NB4 (cell line): ENCODE results near the gene STIM2.

Experiments used
- DNase-seq: peaks from one replicate; pipeline ENCODE4 v3.0.0; 2010; ENCODE audit warnings: low read depth
- H3K4me3 ChIP-seq: one replicate; pipeline ENCODE4 v1.5.1; 2011; ENCODE audit warnings: mild to moderate bottlenecking, low read depth, low read length, moderate library complexity
- CTCF ChIP-seq: IDR thresholded peaks from one replicate; pipeline ENCODE4 v1.5.1; 2012; ENCODE audit warnings: low read depth, low read length
- MAX ChIP-seq: IDR thresholded peaks from 2 replicates; pipeline ENCODE4 v1.6.1; 2011; ENCODE audit warnings: low read depth, low read length
- MYC ChIP-seq: IDR thresholded peaks from 2 replicates; pipeline ENCODE4 v1.6.1; 2011; ENCODE audit warnings: low read depth, low read length
- POLR2A ChIP-seq: IDR thresholded peaks from 2 replicates; pipeline ENCODE4 v1.6.1; 2011; ENCODE audit warnings: mild to moderate bottlenecking; ENCODE audit not compliant: insufficient read length; ENCODE audit errors: extremely low read depth

The STIM2 gene

GRCh38 chr4:27016551-27016950 lies 155.9 kb downstream of the STIM2 start:
- TF ChIP-seq MYC (no peak), POLR2A (no peak), CTCF (no peak), MAX (no peak)
- H3K4me3 ChIP-seq = no peak overlapping the region
- DNase-seq = no peak

DNA sequence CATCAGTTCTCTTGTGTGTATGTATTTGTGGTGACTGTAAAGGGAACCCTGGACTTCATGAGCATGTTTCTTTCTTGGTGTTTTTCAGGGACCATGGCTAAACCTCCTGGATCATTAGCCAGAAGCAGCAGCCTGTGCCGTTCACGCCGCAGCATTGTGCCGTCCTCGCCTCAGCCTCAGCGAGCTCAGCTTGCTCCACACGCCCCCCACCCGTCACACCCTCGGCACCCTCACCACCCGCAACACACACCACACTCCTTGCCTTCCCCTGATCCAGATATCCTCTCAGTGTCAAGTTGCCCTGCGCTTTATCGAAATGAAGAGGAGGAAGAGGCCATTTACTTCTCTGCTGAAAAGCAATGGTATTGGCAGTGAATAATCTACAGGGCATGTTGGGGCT lies 157.0 kb downstream of the STIM2 start:
- no peak for DNase-seq
- H3K4me3 ChIP-seq = no peak overlapping the region
- TF ChIP-seq CTCF (no peak), MYC (no peak), POLR2A (no peak), MAX (no peak)

- no peak overlapping the region for H3K4me3 ChIP-seq
- DNase-seq = no peak
- TF ChIP-seq MAX = no peak
- no peak for TF ChIP-seq POLR2A
- TF ChIP-seq CTCF = no peak
- TF ChIP-seq MYC = no peak
Measured at GRCh38 chr4:27018076-27018475, 157.4 kb downstream of the STIM2 start.

DNA sequence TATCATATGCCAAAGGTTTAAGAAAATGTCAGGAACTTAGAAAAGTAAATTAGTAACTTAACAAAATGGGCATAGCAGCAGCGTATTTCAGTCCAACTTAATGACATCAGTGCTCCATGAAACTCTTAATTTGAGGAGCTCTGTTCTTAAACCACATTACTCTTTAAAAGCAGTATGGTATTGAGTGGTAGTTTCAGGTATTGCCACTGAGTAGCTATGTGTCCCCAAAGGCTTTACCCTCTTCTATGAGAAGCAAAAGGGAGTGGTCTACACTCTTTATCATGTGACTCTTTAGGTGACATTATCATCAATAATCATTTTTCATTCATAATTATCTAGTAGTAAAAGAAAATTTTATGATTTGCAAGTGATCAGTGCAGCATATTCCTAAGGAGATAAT lies 158.3 kb downstream of the STIM2 start:
- no peak overlapping the region for H3K4me3 ChIP-seq
- no peak for TF ChIP-seq MAX
- no peak for TF ChIP-seq POLR2A
- TF ChIP-seq MYC = no peak
- no peak for DNase-seq

GRCh38 chr4:27019766-27020165 lies 159.1 kb downstream of the STIM2 start:
- H3K4me3 ChIP-seq = no peak overlapping the region
- no peak for TF ChIP-seq CTCF
- no peak for TF ChIP-seq MYC
- TF ChIP-seq POLR2A = no peak
- no peak for TF ChIP-seq MAX
- DNase-seq = no peak

- no peak overlapping the region for H3K4me3 ChIP-seq
- no peak for TF ChIP-seq MYC
- TF ChIP-seq POLR2A = no peak
- TF ChIP-seq MAX = no peak
- TF ChIP-seq CTCF = no peak
- no peak for DNase-seq
Measured at GRCh38 chr4:27020203-27020602, 159.6 kb downstream of the STIM2 start.
